H54 (cell line): ENCODE data around the gene RAB11B.
"Not testable (repeated sequence)": the region's sequence is repeated elsewhere in the genome, so short reads cannot be mapped to it uniquely, and the experiment has no call there.

Source experiments
- DNase-seq: peaks from one replicate; pipeline ENCODE4 v3.0.0; 2011; ENCODE audit warnings: low spot score, mixed read lengths; ENCODE audit not compliant: insufficient read length
- FAIRE-seq: peaks from 3 replicates; lab custom pipeline; 2011; peaks lifted over from hg19 to GRCh38; lab: Jason Lieb, UNC
- POLR2A ChIP-seq: IDR thresholded peaks from 2 replicates; pipeline ENCODE4 v1.6.1; 2011; ENCODE audit warnings: low read depth, mild to moderate bottlenecking, low read length

Gene RAB11B

GRCh38 chr19:8393871-8394250, 3.7 kb downstream of the RAB11B start:
- DNase-seq (no peak), FAIRE-seq (no peak)
- TF ChIP-seq POLR2A, result no peak

- FAIRE-seq (no peak), DNase-seq (no peak)
- TF ChIP-seq POLR2A, result no peak
Observed at GRCh38 chr19:8395621-8396082, 5.5 kb downstream of the RAB11B start.

- FAIRE-seq, result no peak
- TF ChIP-seq POLR2A, result no peak
- DNase-seq, result no peak
Observed at GRCh38 chr19:8396185-8396562, 6.0 kb downstream of the RAB11B start.

DNA sequence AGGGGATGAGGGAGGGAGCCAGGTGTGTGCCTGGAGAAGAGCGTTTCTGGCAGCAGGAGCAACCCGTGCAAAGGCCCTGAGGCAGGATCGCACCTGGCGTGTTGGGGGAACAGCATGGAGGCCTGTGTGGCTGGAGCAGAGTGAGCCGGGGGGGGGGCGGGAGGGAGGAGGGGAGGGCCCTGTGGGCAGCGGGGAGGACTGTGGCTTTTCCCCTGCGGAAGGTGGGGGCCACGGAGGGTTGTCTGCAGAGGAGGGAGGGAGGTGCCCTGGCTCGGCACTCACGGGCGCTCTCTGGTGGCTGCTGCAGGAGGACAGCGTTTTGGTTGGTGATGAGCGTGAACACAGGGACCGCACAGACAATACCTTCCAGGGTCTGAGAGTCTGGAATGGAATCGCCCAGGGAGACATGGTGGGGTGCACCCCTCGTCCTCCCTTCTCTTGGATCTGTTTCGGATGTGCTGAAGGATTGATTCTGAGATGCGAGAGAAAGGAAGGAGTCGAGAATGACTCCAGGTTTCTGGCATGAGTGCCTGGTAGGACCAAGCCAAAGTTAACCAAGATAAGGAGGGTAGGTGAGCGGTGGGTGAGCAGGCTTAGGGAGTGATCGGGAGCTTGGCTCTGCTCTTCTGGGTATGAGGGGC, 6.5 kb downstream of the RAB11B start:
- DNase-seq (peak; percentile 56), FAIRE-seq (no peak)

GRCh38 chr19:8397271-8397670, 7.1 kb downstream of the RAB11B start:
- TF ChIP-seq POLR2A, result no peak
- DNase-seq (no peak), FAIRE-seq (no peak)

More for the DNA sequence above, 6.5 kb downstream of the RAB11B start:
- no peak for TF ChIP-seq POLR2A

DNA sequence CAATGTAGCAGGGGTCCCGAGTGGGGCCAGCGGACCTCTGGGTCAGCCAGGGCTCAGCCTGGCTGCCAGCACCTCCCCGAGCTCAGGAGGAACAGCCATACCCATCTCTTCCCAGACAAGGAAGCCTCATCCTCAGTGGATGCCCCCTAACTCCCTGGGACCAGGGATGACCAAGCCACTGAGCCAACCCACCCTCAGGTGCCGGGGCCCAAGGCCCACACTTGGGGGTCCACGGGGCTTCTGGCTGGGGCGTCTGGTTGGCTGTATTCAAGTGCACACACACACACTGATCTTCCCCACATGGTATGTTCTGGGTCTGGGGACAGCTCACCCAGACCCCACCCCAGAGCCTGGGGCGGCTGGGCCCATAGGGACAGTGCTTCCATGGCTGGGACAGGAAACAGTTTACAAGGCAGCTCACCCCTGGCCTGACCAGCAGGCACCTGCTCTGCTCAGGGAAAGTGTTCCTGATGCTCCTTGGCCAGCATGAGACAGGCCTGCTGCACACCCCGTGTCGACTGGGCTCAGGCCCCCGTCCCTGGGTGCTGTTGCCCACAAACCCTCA, 7.7 kb downstream of the RAB11B start:
- FAIRE-seq (no peak), DNase-seq (no peak)
- no peak for TF ChIP-seq POLR2A

- no peak for DNase-seq
- TF ChIP-seq POLR2A, result no peak
- no peak for FAIRE-seq
Observed at GRCh38 chr19:8398311-8398771, 8.2 kb downstream of the RAB11B start.

DNA sequence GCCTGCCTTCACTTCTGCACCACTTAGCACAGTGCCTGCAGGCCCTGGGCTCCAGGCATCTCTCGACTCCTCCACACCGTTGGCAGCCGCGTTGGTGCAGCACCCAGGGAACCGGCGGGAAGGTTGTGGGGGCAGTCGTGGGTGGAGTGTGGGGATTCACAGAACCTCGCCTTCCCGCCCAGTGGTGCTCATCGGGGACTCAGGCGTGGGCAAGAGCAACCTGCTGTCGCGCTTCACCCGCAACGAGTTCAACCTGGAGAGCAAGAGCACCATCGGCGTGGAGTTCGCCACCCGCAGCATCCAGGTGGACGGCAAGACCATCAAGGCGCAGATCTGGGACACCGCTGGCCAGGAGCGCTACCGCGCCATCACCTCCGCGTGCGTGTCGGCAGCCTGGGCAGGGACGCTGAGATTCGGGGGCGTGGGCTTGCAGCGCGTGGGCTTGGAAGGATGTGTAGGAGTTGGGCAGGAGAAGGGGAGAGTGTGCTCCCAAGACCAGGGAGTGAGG, 9.6 kb downstream of the RAB11B start:
- no peak for DNase-seq
- no peak for FAIRE-seq
- no peak for TF ChIP-seq POLR2A

DNA sequence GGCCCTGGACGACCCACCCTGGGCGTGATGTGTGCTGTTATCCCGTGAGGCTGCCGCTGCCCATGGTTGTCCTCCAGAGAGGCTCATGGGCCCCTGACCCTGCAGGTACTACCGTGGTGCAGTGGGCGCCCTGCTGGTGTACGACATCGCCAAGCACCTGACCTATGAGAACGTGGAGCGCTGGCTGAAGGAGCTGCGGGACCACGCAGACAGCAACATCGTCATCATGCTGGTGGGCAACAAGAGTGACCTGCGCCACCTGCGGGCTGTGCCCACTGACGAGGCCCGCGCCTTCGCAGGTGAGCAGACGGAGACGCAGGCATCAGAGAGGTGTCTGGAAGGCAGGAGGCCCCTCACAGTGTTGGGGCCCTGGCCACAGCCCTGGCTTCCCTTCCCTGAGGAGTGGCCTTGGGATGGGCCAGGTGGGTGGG, 11.8 kb downstream of the RAB11B start:
- DNase-seq, result no peak
- FAIRE-seq, result no peak
- TF ChIP-seq POLR2A, result no peak

DNA sequence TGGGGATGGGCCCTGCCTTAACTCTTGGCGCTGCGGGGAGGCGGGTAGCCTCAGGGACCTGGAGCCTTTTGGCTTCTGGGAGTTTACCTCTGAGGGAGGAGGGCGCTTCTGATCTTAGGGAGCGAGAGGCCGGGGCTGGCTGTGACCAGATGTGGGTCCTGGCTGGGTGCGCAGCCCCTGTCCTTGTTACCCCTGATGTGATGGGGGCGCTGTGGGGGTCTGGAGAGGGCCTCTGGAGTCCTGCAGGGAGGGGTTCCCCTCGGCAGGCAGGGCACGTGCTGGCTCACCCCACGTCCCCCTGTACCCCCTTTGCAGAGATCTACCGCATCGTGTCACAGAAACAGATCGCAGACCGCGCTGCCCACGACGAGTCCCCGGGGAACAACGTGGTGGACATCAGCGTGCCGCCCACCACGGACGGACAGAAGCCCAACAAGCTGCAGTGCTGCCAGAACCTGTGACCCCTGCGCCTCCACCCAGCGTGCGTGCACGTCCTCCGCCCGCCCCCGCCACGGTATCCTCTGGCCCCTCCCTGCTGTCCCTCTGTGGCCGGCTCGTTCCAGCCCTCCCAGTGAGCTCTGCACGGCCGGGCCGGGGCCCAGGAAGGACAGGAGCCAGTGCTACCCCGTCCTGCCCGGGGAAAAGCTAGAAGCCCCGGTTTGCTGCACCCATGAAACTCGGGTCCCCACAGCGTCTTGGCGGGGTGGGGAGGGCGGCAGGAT, 13.1 kb downstream of the RAB11B start:
- FAIRE-seq (no peak), DNase-seq (no peak)
- no peak for TF ChIP-seq POLR2A

GRCh38 chr19:8403820-8404109, 13.6 kb downstream of the RAB11B start:
- TF ChIP-seq POLR2A, result no peak
- no peak for FAIRE-seq
- DNase-seq, result no peak

DNA sequence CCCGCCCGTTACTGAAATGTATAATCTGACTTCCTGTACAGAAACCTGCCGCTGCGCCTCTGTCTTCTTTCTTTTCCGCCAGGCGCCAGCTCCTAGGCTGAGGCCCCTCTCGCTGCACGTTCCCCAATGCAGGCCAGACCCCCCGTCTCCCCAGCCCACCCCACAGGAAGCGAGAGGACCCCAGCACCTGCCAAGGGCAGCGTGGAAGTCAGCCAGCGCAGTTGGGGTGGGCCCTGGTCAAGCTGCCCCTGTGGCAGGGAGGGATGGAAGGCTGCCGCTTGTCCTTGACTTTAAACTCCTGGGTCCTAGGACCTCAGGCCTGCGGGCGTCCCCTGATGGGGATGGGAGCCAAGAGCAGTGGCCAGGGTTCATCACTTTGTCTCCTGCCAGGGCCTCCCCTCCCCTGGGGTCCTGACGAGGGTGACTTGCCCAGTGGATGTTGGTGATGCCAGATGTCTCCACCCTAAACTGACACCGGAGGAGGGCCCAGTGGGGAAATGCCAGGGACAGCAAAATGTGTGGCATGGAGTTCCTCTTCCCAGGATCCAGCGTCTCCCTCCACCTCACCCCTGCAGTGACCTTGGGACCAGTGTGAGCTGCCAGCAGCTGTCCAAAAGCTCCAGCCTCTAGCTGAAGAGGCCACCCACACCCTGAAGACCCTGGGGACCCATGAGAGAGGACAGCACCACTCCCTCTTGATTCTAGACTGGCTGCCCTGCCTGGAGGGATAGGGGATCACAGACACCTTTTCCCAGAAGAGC, 14.4 kb downstream of the RAB11B start:
- DNase-seq (no peak), FAIRE-seq (no peak)
- no peak for TF ChIP-seq POLR2A

DNA sequence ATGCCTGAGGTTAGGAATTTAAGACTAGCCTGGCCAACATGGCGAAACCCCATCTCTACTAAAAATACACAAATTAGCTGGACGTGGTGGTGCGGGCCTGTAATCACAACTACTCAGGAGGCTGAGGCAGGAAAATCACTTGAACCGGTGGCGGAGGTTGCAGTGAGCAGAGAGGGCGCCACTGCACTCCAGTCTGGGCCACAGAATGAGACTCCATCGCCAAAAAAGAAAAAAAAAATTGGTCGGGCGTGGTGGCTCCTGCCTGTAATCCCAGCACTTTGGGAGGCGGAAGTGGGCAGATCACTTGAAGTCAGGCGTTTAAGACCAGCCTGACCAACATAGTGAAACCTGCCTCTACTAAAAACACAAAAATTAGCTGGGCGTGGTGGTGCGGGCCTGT, 20.6 kb downstream of the RAB11B start:
- FAIRE-seq, DNase-seq: not testable (repeated sequence)
